ENCODE data around the gene LST1.

- TF ChIP-seq, protein P1, sequence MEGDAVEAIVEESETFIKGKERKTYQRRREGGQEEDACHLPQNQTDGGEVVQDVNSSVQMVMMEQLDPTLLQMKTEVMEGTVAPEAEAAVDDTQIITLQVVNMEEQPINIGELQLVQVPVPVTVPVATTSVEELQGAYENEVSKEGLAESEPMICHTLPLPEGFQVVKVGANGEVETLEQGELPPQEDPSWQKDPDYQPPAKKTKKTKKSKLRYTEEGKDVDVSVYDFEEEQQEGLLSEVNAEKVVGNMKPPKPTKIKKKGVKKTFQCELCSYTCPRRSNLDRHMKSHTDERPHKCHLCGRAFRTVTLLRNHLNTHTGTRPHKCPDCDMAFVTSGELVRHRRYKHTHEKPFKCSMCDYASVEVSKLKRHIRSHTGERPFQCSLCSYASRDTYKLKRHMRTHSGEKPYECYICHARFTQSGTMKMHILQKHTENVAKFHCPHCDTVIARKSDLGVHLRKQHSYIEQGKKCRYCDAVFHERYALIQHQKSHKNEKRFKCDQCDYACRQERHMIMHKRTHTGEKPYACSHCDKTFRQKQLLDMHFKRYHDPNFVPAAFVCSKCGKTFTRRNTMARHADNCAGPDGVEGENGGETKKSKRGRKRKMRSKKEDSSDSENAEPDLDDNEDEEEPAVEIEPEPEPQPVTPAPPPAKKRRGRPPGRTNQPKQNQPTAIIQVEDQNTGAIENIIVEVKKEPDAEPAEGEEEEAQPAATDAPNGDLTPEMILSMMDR (conservative IDR thresholded peaks at IDR 0.05), result no peak
- no peak for TF ChIP-seq ZFX (IDR thresholded peaks at IDR 0.05)
Observed at GRCh38 chr6:31586008-31586407, at the start of gene LST1.
